ENCODE data around the gene FAU.

The FAU gene

GRCh38 chr11:65100674-65101350, 21.1 kb downstream of the FAU start:
- Histone ChIP-seq H3K9me3 (ENCODE audit: control insufficient read depth, low read length) (no peaks in the 10 kb centered on the region), H3K36me3 (ENCODE audit: control insufficient read depth, insufficient read depth, low read length, severe bottlenecking) (no peaks in the 10 kb centered on the region), H3K9ac (ENCODE audit: low read length) (peak overlapping the region; percentile 66), H3K27me3 (replicated peaks; ENCODE audit: control insufficient read depth, insufficient read depth, low read length) (no peaks in the 10 kb centered on the region), H3K4me3 (ENCODE audit: low read length) (peak overlapping the region; percentile 23), H3K4me1 (ENCODE audit: control insufficient read depth, insufficient read depth, low read length) (peaks cover 53% of the 10 kb centered on the region)
- no peak for DNase-seq (ENCODE audit: low read depth)

- Histone ChIP-seq H3K4me3 (ENCODE audit: low read length) (peak overlapping the region; percentile 85), H3K36me3 (ENCODE audit: control insufficient read depth, insufficient read depth, low read length, severe bottlenecking) (no peaks in the 10 kb centered on the region), H3K9me3 (ENCODE audit: control insufficient read depth, low read length) (no peaks in the 10 kb centered on the region), H3K9ac (ENCODE audit: low read length) (peak overlapping the region; percentile 37), H3K27me3 (replicated peaks; ENCODE audit: control insufficient read depth, insufficient read depth, low read length) (no peaks in the 10 kb centered on the region), H3K4me1 (ENCODE audit: control insufficient read depth, insufficient read depth, low read length) (peaks cover 27% of the 10 kb centered on the region)
- DNase-seq (ENCODE audit: low read depth) = no peak
These were observed 25.0 kb downstream of the FAU start for GRCh38 chr11:65096926-65097325.

GRCh38 chr11:65095974-65096806, 25.7 kb downstream of the FAU start, which contains the start of gene VPS51:
Gene VPS51 (plus strand): TSS chr11:65096214. CDS start chr11:65096251, 37 bp downstream.
- Histone ChIP-seq H3K27me3 (replicated peaks; ENCODE audit: control insufficient read depth, insufficient read depth, low read length) (no peaks in the 10 kb centered on the region), H3K9ac (ENCODE audit: low read length) (peak within 1 kb of the TSS; percentile 90), H3K36me3 (ENCODE audit: control insufficient read depth, insufficient read depth, low read length, severe bottlenecking) (no peaks in the 10 kb centered on the region), H3K9me3 (ENCODE audit: control insufficient read depth, low read length) (no peaks in the 10 kb centered on the region), H3K4me3 (ENCODE audit: low read length) (peak within 1 kb of the TSS; percentile 85), H3K4me1 (ENCODE audit: control insufficient read depth, insufficient read depth, low read length) (peaks cover 20% of the 10 kb centered on the region)
- DNase-seq (ENCODE audit: low read depth) = peak; percentile 93

- Histone ChIP-seq H3K9ac (ENCODE audit: low read length) (peak overlapping the region; percentile 90), H3K4me3 (ENCODE audit: low read length) (peak overlapping the region; percentile 85), H3K36me3 (ENCODE audit: control insufficient read depth, insufficient read depth, low read length, severe bottlenecking) (no peaks in the 10 kb centered on the region)
These were observed 26.5 kb downstream of the FAU start for GRCh38 chr11:65095427-65095826.

GRCh38 chr11:65090628-65091027, 31.3 kb downstream of the FAU start:
- Histone ChIP-seq H3K36me3 (ENCODE audit: control insufficient read depth, insufficient read depth, low read length, severe bottlenecking) (peaks cover 39% of the 10 kb centered on the region), H3K9ac (ENCODE audit: low read length) (no peak overlapping the region), H3K4me3 (ENCODE audit: low read length) (no peak overlapping the region), H3K4me1 (ENCODE audit: control insufficient read depth, insufficient read depth, low read length) (peaks cover 3% of the 10 kb centered on the region), H3K9me3 (ENCODE audit: control insufficient read depth, low read length) (no peaks in the 10 kb centered on the region), H3K27me3 (replicated peaks; ENCODE audit: control insufficient read depth, insufficient read depth, low read length) (no peaks in the 10 kb centered on the region)
- DNase-seq (ENCODE audit: low read depth) = no peak

More at GRCh38 chr11:65095427-65095826, 26.5 kb downstream of the FAU start:
- H3K9me3 ChIP-seq (ENCODE audit: control insufficient read depth, low read length) = no peaks in the 10 kb centered on the region
- peaks cover 12% of the 10 kb centered on the region for H3K4me1 ChIP-seq (ENCODE audit: control insufficient read depth, insufficient read depth, low read length)
- no peaks in the 10 kb centered on the region for H3K27me3 ChIP-seq (replicated peaks; ENCODE audit: control insufficient read depth, insufficient read depth, low read length)
- DNase-seq (ENCODE audit: low read depth) = no peak

- Histone ChIP-seq H3K4me1 (ENCODE audit: control insufficient read depth, insufficient read depth, low read length) (peaks cover 11% of the 10 kb centered on the region), H3K9ac (ENCODE audit: low read length) (no peak overlapping the region), H3K4me3 (ENCODE audit: low read length) (no peak overlapping the region), H3K27me3 (replicated peaks; ENCODE audit: control insufficient read depth, insufficient read depth, low read length) (no peaks in the 10 kb centered on the region), H3K9me3 (ENCODE audit: control insufficient read depth, low read length) (no peaks in the 10 kb centered on the region), H3K36me3 (ENCODE audit: control insufficient read depth, insufficient read depth, low read length, severe bottlenecking) (peaks cover 43% of the 10 kb centered on the region)
- DNase-seq (ENCODE audit: low read depth) = no peak
These were observed 32.3 kb downstream of the FAU start for GRCh38 chr11:65089621-65090020.

- Histone ChIP-seq H3K36me3 (ENCODE audit: control insufficient read depth, insufficient read depth, low read length, severe bottlenecking) (peaks cover 43% of the 10 kb centered on the region), H3K27me3 (replicated peaks; ENCODE audit: control insufficient read depth, insufficient read depth, low read length) (no peaks in the 10 kb centered on the region), H3K9ac (ENCODE audit: low read length) (no peak overlapping the region), H3K4me1 (ENCODE audit: control insufficient read depth, insufficient read depth, low read length) (peaks cover 18% of the 10 kb centered on the region), H3K9me3 (ENCODE audit: control insufficient read depth, low read length) (no peaks in the 10 kb centered on the region), H3K4me3 (ENCODE audit: low read length) (no peak overlapping the region)
- DNase-seq (ENCODE audit: low read depth) = no peak
These were observed 34.1 kb downstream of the FAU start for GRCh38 chr11:65087827-65088226.

GRCh38 chr11:65087216-65087615, 34.7 kb downstream of the FAU start:
- no peak overlapping the region for H3K9ac ChIP-seq (ENCODE audit: low read length)
- no peak overlapping the region for H3K4me3 ChIP-seq (ENCODE audit: low read length)
- H3K27me3 ChIP-seq (replicated peaks; ENCODE audit: control insufficient read depth, insufficient read depth, low read length) = no peaks in the 10 kb centered on the region
- H3K9me3 ChIP-seq (ENCODE audit: control insufficient read depth, low read length) = no peaks in the 10 kb centered on the region
- peaks cover 43% of the 10 kb centered on the region for H3K36me3 ChIP-seq (ENCODE audit: control insufficient read depth, insufficient read depth, low read length, severe bottlenecking)
- DNase-seq (ENCODE audit: low read depth) = no peak
- peaks cover 18% of the 10 kb centered on the region for H3K4me1 ChIP-seq (ENCODE audit: control insufficient read depth, insufficient read depth, low read length)

- no peak overlapping the region for H3K9ac ChIP-seq (ENCODE audit: low read length)
- H3K27me3 ChIP-seq (replicated peaks; ENCODE audit: control insufficient read depth, insufficient read depth, low read length) = no peaks in the 10 kb centered on the region
- H3K4me3 ChIP-seq (ENCODE audit: low read length) = no peak overlapping the region
- H3K9me3 ChIP-seq (ENCODE audit: control insufficient read depth, low read length) = no peaks in the 10 kb centered on the region
- H3K4me1 ChIP-seq (ENCODE audit: control insufficient read depth, insufficient read depth, low read length) = peaks cover 18% of the 10 kb centered on the region
- peaks cover 43% of the 10 kb centered on the region for H3K36me3 ChIP-seq (ENCODE audit: control insufficient read depth, insufficient read depth, low read length, severe bottlenecking)
- DNase-seq (ENCODE audit: low read depth) = no peak
These were observed 35.1 kb downstream of the FAU start for GRCh38 chr11:65086809-65087208.

GRCh38 chr11:65085446-65085845, 36.5 kb downstream of the FAU start:
- peaks cover 43% of the 10 kb centered on the region for H3K36me3 ChIP-seq (ENCODE audit: control insufficient read depth, insufficient read depth, low read length, severe bottlenecking)
- peak overlapping the region; percentile 97 for H3K4me3 ChIP-seq (ENCODE audit: low read length)
- DNase-seq (ENCODE audit: low read depth) = no peak
- H3K9ac ChIP-seq (ENCODE audit: low read length) = peak overlapping the region; percentile 97
- H3K9me3 ChIP-seq (ENCODE audit: control insufficient read depth, low read length) = no peaks in the 10 kb centered on the region
- H3K27me3 ChIP-seq (replicated peaks; ENCODE audit: control insufficient read depth, insufficient read depth, low read length) = no peaks in the 10 kb centered on the region
- H3K4me1 ChIP-seq (ENCODE audit: control insufficient read depth, insufficient read depth, low read length) = peaks cover 18% of the 10 kb centered on the region

GRCh38 chr11:65084598-65085375, 37.1 kb downstream of the FAU start:
- DNase-seq (ENCODE audit: low read depth) = peak; percentile 32
- Histone ChIP-seq H3K4me3 (ENCODE audit: low read length) (peak overlapping the region; percentile 97), H3K4me1 (ENCODE audit: control insufficient read depth, insufficient read depth, low read length) (peaks cover 18% of the 10 kb centered on the region), H3K9ac (ENCODE audit: low read length) (peak overlapping the region; percentile 97), H3K36me3 (ENCODE audit: control insufficient read depth, insufficient read depth, low read length, severe bottlenecking) (peaks cover 43% of the 10 kb centered on the region), H3K9me3 (ENCODE audit: control insufficient read depth, low read length) (no peaks in the 10 kb centered on the region), H3K27me3 (replicated peaks; ENCODE audit: control insufficient read depth, insufficient read depth, low read length) (no peaks in the 10 kb centered on the region)
